Esophagus squamous epithelium (tissue), 4 donors: ENCODE measurements around the gene CCDC71L.

ENCODE experiments used
- CTCF ChIP-seq, 6 experiments: fragments of 450-650 bp in 4 of 6; fragments of 200-600 bp in 2 of 6; sonication (generic) in 2 of 6; IDR thresholded peaks; one replicate each; pipeline ENCODE4 v1.5.1; 2016 to 2019; ENCODE audit warnings: antibody characterized with exemption in 6 of 6, mild to moderate bottlenecking in 4 of 6, moderate library complexity in 4 of 6
- POLR2A ChIP-seq, 4 donors: fragments of 450-650 bp; IDR thresholded peaks; one replicate each; pipeline ENCODE4 v1.6.1; 2017; ENCODE audit warnings: antibody characterized with exemption in 4 of 4, mild to moderate bottlenecking in 4 of 4, moderate library complexity in 3 of 4

DNA sequence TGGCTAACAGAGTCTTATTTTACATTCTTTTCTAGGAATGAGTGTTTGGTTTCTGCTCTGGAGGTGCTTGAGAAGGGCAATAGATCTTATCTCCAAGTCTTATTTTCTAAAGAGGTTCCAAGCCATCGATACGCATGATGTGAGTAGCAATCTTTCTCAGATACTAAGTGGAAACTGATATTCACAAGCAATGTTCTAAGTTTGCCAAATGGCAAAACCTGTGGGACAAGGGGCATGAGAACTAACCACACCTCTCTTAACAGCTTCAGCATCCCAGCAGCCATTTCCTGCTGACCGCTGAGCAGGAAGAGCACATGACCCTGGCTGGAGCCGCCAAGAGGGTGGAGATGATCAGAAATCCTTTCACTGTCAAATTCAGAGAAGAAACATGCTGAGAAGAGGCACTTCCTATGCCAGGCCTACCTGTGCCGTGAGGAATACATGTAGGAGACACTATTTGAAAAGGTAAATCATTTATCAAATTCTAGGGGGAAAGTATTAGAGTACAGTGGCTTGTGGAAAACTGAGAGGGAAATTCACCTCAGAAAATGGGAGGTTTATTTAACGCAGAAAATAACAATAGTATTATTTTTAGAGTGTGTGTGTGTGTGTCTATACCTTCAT is 35.2 kb downstream of the CCDC71L start:
- TF ChIP-seq CTCF (IDR thresholded peaks at IDR 0.05): no peak
- no peak for TF ChIP-seq POLR2A (IDR thresholded peaks at IDR 0.05)
